Measurements from ENCODE around the gene RILPL2. TPM values are rescaled to one million over a fixed set of nuclear protein-coding genes. Genes with fewer than 3 reads are reported as not detected.
A peak's percentile ranks its signal among the peaks of the same experiment; 100 is the strongest.
"Not testable (repeated sequence)": the region's sequence is repeated elsewhere in the genome, so short reads cannot be mapped to it uniquely, and the experiment has no call there.

RILPL2 gene
- total RNA-seq, 1 donor from 2014 or later: 2.8 TPM

- H3K27me3 Mint-ChIP-seq: peaks cover 7% of the 10 kb centered on the region
- TF ChIP-seq CTCF (IDR thresholded peaks at IDR 0.05; ENCODE audit: unreplicated experiment): no peak
- peaks cover 12% of the 10 kb centered on the region for H3K4me1 Mint-ChIP-seq (ENCODE audit: low read depth)
- no peak for DNase-seq (ENCODE audit: low spot score, unreplicated experiment)
- no peak overlapping the region for H3K4me3 Mint-ChIP-seq (ENCODE audit: low read depth)
- H3K27ac Mint-ChIP-seq: no peak overlapping the region
- H3K9me3 Mint-ChIP-seq (ENCODE audit: low read depth): no peaks in the 10 kb centered on the region
- H3K36me3 Mint-ChIP-seq (ENCODE audit: insufficient read depth): no peaks in the 10 kb centered on the region
Observed at GRCh38 chr12:123441523-123442164, 5.2 kb upstream of the RILPL2 start.

GRCh38 chr12:123435636-123436016 lies 858 bp downstream of the RILPL2 start:
- Mint-ChIP-seq H3K4me1 (ENCODE audit: low read depth) (peaks cover 3% of the 10 kb centered on the region), H3K9me3 (ENCODE audit: low read depth) (no peaks in the 10 kb centered on the region), H3K36me3 (ENCODE audit: insufficient read depth) (no peaks in the 10 kb centered on the region), H3K4me3 (ENCODE audit: low read depth) (peak overlapping the region; percentile 90), H3K27ac (no peak overlapping the region), H3K27me3 (peaks cover 7% of the 10 kb centered on the region)
- DNase-seq (ENCODE audit: low spot score, unreplicated experiment): no peak
- no peak for TF ChIP-seq CTCF (IDR thresholded peaks at IDR 0.05; ENCODE audit: unreplicated experiment)

GRCh38 chr12:123433615-123434014 lies 2.9 kb downstream of the RILPL2 start:
- Mint-ChIP-seq H3K27me3 (peaks cover 7% of the 10 kb centered on the region), H3K9me3 (ENCODE audit: low read depth) (no peaks in the 10 kb centered on the region), H3K36me3 (ENCODE audit: insufficient read depth) (no peaks in the 10 kb centered on the region), H3K4me3 (ENCODE audit: low read depth) (no peak overlapping the region), H3K4me1 (ENCODE audit: low read depth) (peaks cover 3% of the 10 kb centered on the region), H3K27ac (no peak overlapping the region)
- no peak for DNase-seq (ENCODE audit: low spot score, unreplicated experiment)
- TF ChIP-seq CTCF (IDR thresholded peaks at IDR 0.05; ENCODE audit: unreplicated experiment): no peak

- not testable (repeated sequence) for H3K27ac Mint-ChIP-seq; H3K4me3 Mint-ChIP-seq (ENCODE audit: low read depth); H3K27me3 Mint-ChIP-seq; H3K36me3 Mint-ChIP-seq (ENCODE audit: insufficient read depth); H3K4me1 Mint-ChIP-seq (ENCODE audit: low read depth); DNase-seq (ENCODE audit: low spot score, unreplicated experiment); H3K9me3 Mint-ChIP-seq (ENCODE audit: low read depth)
Observed at GRCh38 chr12:123431951-123432817, 4.3 kb downstream of the RILPL2 start.

GRCh38 chr12:123429101-123429500 lies 7.4 kb downstream of the RILPL2 start:
- not testable (repeated sequence) for H3K36me3 Mint-ChIP-seq (ENCODE audit: insufficient read depth); H3K27ac Mint-ChIP-seq; H3K4me1 Mint-ChIP-seq (ENCODE audit: low read depth); H3K9me3 Mint-ChIP-seq (ENCODE audit: low read depth); H3K27me3 Mint-ChIP-seq; DNase-seq (ENCODE audit: low spot score, unreplicated experiment); H3K4me3 Mint-ChIP-seq (ENCODE audit: low read depth)

GRCh38 chr12:123428591-123428990 lies 7.9 kb downstream of the RILPL2 start:
- no peak for DNase-seq (ENCODE audit: low spot score, unreplicated experiment)
- Mint-ChIP-seq H3K27me3 (no peaks in the 10 kb centered on the region), H3K9me3 (ENCODE audit: low read depth) (no peaks in the 10 kb centered on the region), H3K4me1 (ENCODE audit: low read depth) (no peaks in the 10 kb centered on the region), H3K36me3 (ENCODE audit: insufficient read depth) (peaks cover 6% of the 10 kb centered on the region), H3K4me3 (ENCODE audit: low read depth) (no peak overlapping the region), H3K27ac (no peak overlapping the region)
- TF ChIP-seq CTCF (IDR thresholded peaks at IDR 0.05; ENCODE audit: unreplicated experiment): no peak
